Gastroesophageal sphincter (tissue), 3 donors: ENCODE data around the gene CDIPT.

Source experiments
- CTCF ChIP-seq, 4 experiments: fragments of 200-600 bp in 2 of 4; fragments of 450-650 bp in 2 of 4; sonication (generic) in 1 of 4; IDR thresholded peaks; one replicate each; pipeline ENCODE4 v1.5.1; 2017 to 2019; ENCODE audit warnings: antibody characterized with exemption in 4 of 4, mild to moderate bottlenecking in 2 of 4, moderate library complexity in 2 of 4
- EP300 ChIP-seq: sonication (generic); formaldehyde crosslinking; IDR thresholded peaks from one replicate; pipeline ENCODE4 v1.6.1; 2017; ENCODE audit warnings: antibody characterized with exemption, mild to moderate bottlenecking
- POLR2A ChIP-seq, 2 donors: fragments of 450-650 bp; IDR thresholded peaks; one replicate each; pipeline ENCODE4 v1.6.1; 2017; ENCODE audit warnings: antibody characterized with exemption in 2 of 2, mild to moderate bottlenecking in 2 of 2, moderate library complexity in 1 of 2
- POLR2AphosphoS5 ChIP-seq: sonication (generic); formaldehyde crosslinking; IDR thresholded peaks from one replicate; pipeline ENCODE4 v1.6.1; 2017; ENCODE audit warnings: antibody characterized with exemption

GRCh38 chr16:29836623-29837022, 26.4 kb downstream of the CDIPT start:
- no peak for TF ChIP-seq EP300
- TF ChIP-seq CTCF (IDR thresholded peaks at IDR 0.05) = no peak
- no peak for TF ChIP-seq POLR2AphosphoS5
- TF ChIP-seq POLR2A (IDR thresholded peaks at IDR 0.05) = no peak
